ENCODE data around the gene NUP214.
A peak's percentile ranks its signal among the peaks of the same experiment; 100 is the strongest.

Gene NUP214

GRCh38 chr9:131125288-131126058 lies at the start of gene NUP214:
Gene NUP214, plus strand, starts transcription at chr9:131125586. Its CDS starts 119 bp downstream, at chr9:131125705.
- peak; percentile 71 for DNase-seq (ENCODE audit: low read depth)

GRCh38 chr9:131076347-131077195 lies 48.8 kb upstream of the NUP214 start:
- no peak for DNase-seq (ENCODE audit: low read depth)

- DNase-seq (ENCODE audit: low read depth): no peak
Measured at GRCh38 chr9:131078427-131079366, 46.7 kb upstream of the NUP214 start.

- DNase-seq (ENCODE audit: low read depth): no peak
Measured at GRCh38 chr9:131080589-131080988, 44.8 kb upstream of the NUP214 start.

- DNase-seq (ENCODE audit: low read depth): no peak
Measured at GRCh38 chr9:131081868-131082267, 43.5 kb upstream of the NUP214 start.

GRCh38 chr9:131082774-131083512 lies 42.4 kb upstream of the NUP214 start:
- no peak for DNase-seq (ENCODE audit: low read depth)

- no peak for DNase-seq (ENCODE audit: low read depth)
Measured at GRCh38 chr9:131084661-131085369, 40.6 kb upstream of the NUP214 start.

- DNase-seq (ENCODE audit: low read depth): no peak
Measured at GRCh38 chr9:131085370-131086122, 39.8 kb upstream of the NUP214 start.

GRCh38 chr9:131087354-131087893 lies 38.0 kb upstream of the NUP214 start:
- DNase-seq (ENCODE audit: low read depth): no peak

- DNase-seq (ENCODE audit: low read depth): no peak
Measured at GRCh38 chr9:131090025-131090787, 35.2 kb upstream of the NUP214 start.

GRCh38 chr9:131091352-131091992 lies 33.9 kb upstream of the NUP214 start:
- DNase-seq (ENCODE audit: low read depth): no peak

- no peak for DNase-seq (ENCODE audit: low read depth)
Measured at GRCh38 chr9:131092030-131092429, 33.4 kb upstream of the NUP214 start.

GRCh38 chr9:131092548-131093440 lies 32.6 kb upstream of the NUP214 start:
- no peak for DNase-seq (ENCODE audit: low read depth)

GRCh38 chr9:131094015-131094414 lies 31.4 kb upstream of the NUP214 start:
- no peak for DNase-seq (ENCODE audit: low read depth)

GRCh38 chr9:131094622-131095021 lies 30.8 kb upstream of the NUP214 start:
- DNase-seq (ENCODE audit: low read depth): no peak

GRCh38 chr9:131095666-131096268 lies 29.6 kb upstream of the NUP214 start:
- DNase-seq (ENCODE audit: low read depth): no peak

All from CMK (cell line).